Left hindlimb (tissue), 1 donor: ENCODE measurements around the gene NECTIN2.
"Not testable (repeated sequence)": the region's sequence is repeated elsewhere in the genome, so short reads cannot be mapped to it uniquely, and the experiment has no call there.

Experiments used
- DNase-seq: peaks from one replicate; pipeline ENCODE4 v3.0.0-alpha.2; 2018

The NECTIN2 gene

GRCh38 chr19:44817725-44818465, 28.2 kb upstream of the NECTIN2 start:
- DNase-seq: no peak

- DNase-seq: no peak
Measured at GRCh38 chr19:44818466-44819031, 27.5 kb upstream of the NECTIN2 start.

- no peak for DNase-seq
Measured at GRCh38 chr19:44819246-44819832, 26.8 kb upstream of the NECTIN2 start.

GRCh38 chr19:44820648-44821609, 25.2 kb upstream of the NECTIN2 start:
- peak; percentile 77 for DNase-seq

- no peak for DNase-seq
Measured at GRCh38 chr19:44822177-44822576, 23.9 kb upstream of the NECTIN2 start.

- no peak for DNase-seq
Measured at GRCh38 chr19:44822670-44823372, 23.3 kb upstream of the NECTIN2 start.

- DNase-seq: no peak
Measured at GRCh38 chr19:44823373-44823698, 22.8 kb upstream of the NECTIN2 start.

GRCh38 chr19:44824761-44825160, 21.3 kb upstream of the NECTIN2 start:
- no peak for DNase-seq

- DNase-seq: not testable (repeated sequence)
Measured at GRCh38 chr19:44832875-44833274, 13.2 kb upstream of the NECTIN2 start.

GRCh38 chr19:44834399-44834798, 11.7 kb upstream of the NECTIN2 start:
- not testable (repeated sequence) for DNase-seq

GRCh38 chr19:44839276-44839675, 6.8 kb upstream of the NECTIN2 start:
- no peak for DNase-seq

GRCh38 chr19:44840811-44841210, 5.3 kb upstream of the NECTIN2 start:
- DNase-seq: no peak

- no peak for DNase-seq
Measured at GRCh38 chr19:44841231-44841630, 4.9 kb upstream of the NECTIN2 start.

GRCh38 chr19:44845286-44845611, 848 bp upstream of the NECTIN2 start:
- DNase-seq: no peak

GRCh38 chr19:44846455-44847143, 502 bp downstream of the NECTIN2 start:
- DNase-seq: peak; percentile 70

GRCh38 chr19:44847144-44848035, 1.3 kb downstream of the NECTIN2 start:
- DNase-seq: peak; percentile 71

GRCh38 chr19:44848036-44848811, 2.1 kb downstream of the NECTIN2 start:
- peak; percentile 56 for DNase-seq

GRCh38 chr19:44848812-44849447, 2.8 kb downstream of the NECTIN2 start:
- no peak for DNase-seq

- no peak for DNase-seq
Measured at GRCh38 chr19:44850641-44851109, 4.6 kb downstream of the NECTIN2 start.

GRCh38 chr19:44851427-44851826, 5.3 kb downstream of the NECTIN2 start:
- DNase-seq: no peak
